NCI-H128 (cell line): ENCODE measurements around the gene EVA1C.
"Not testable (repeated sequence)": the region's sequence is repeated elsewhere in the genome, so short reads cannot be mapped to it uniquely, and the experiment has no call there.

Source experiments
- DNase-seq: peaks from one replicate; lab custom pipeline; 2025; ENCODE audit not compliant: unreplicated experiment; lab: John Stamatoyannopoulos, UW

The EVA1C gene

GRCh38 chr21:32412162-32413014, at the start of gene EVA1C:
Gene EVA1C (plus strand): TSS chr21:32412706. CDS start chr21:32412854, 148 bp downstream.
- DNase-seq = peak; percentile 33

GRCh38 chr21:32364387-32364786, 48.1 kb upstream of the EVA1C start:
- no peak for DNase-seq

GRCh38 chr21:32364796-32365195, 47.7 kb upstream of the EVA1C start:
- no peak for DNase-seq

- no peak for DNase-seq
Measured at GRCh38 chr21:32366191-32366590, 46.3 kb upstream of the EVA1C start.

GRCh38 chr21:32367158-32367557, 45.3 kb upstream of the EVA1C start:
- no peak for DNase-seq

- no peak for DNase-seq
Measured at GRCh38 chr21:32368386-32368785, 44.1 kb upstream of the EVA1C start.

- DNase-seq = not testable (repeated sequence)
Measured at GRCh38 chr21:32368961-32369360, 43.5 kb upstream of the EVA1C start.

- DNase-seq = no peak
Measured at GRCh38 chr21:32370998-32371766, 41.3 kb upstream of the EVA1C start.

- DNase-seq = no peak
Measured at GRCh38 chr21:32371913-32372314, 40.6 kb upstream of the EVA1C start.

GRCh38 chr21:32372755-32373154, 39.8 kb upstream of the EVA1C start:
- peak; percentile 16 for DNase-seq

GRCh38 chr21:32377506-32377905, 35.0 kb upstream of the EVA1C start:
- no peak for DNase-seq

- DNase-seq = no peak
Measured at GRCh38 chr21:32377991-32378390, 34.5 kb upstream of the EVA1C start.

- DNase-seq = no peak
Measured at GRCh38 chr21:32378956-32379355, 33.5 kb upstream of the EVA1C start.

GRCh38 chr21:32380940-32381339, 31.6 kb upstream of the EVA1C start:
- no peak for DNase-seq

GRCh38 chr21:32381571-32381970, 30.9 kb upstream of the EVA1C start:
- no peak for DNase-seq

- no peak for DNase-seq
Measured at GRCh38 chr21:32382108-32382644, 30.3 kb upstream of the EVA1C start.

GRCh38 chr21:32383812-32384211, 28.7 kb upstream of the EVA1C start:
- no peak for DNase-seq

- DNase-seq = no peak
Measured at GRCh38 chr21:32386195-32386870, 26.2 kb upstream of the EVA1C start.

- DNase-seq = no peak
Measured at GRCh38 chr21:32387151-32387550, 25.4 kb upstream of the EVA1C start.

GRCh38 chr21:32388306-32388705, 24.2 kb upstream of the EVA1C start:
- no peak for DNase-seq

- DNase-seq = no peak
Measured at GRCh38 chr21:32389337-32390015, 23.0 kb upstream of the EVA1C start.
